GM12873 (cell line): ENCODE measurements around the gene MECP2.
"Not testable (repeated sequence)": the region's sequence is repeated elsewhere in the genome, so short reads cannot be mapped to it uniquely, and the experiment has no call there.

Experiments used
- TF ChIP-seq, protein P1 (sequence below): IDR thresholded peaks from 2 replicates; pipeline ENCODE4 v1.5.1; 2012; ENCODE audit warnings: low read depth, mild to moderate bottlenecking, moderate library complexity, low read length, control low read depth; ENCODE audit not compliant: insufficient read depth; ENCODE audit errors: missing control alignments

The MECP2 gene

DNA sequence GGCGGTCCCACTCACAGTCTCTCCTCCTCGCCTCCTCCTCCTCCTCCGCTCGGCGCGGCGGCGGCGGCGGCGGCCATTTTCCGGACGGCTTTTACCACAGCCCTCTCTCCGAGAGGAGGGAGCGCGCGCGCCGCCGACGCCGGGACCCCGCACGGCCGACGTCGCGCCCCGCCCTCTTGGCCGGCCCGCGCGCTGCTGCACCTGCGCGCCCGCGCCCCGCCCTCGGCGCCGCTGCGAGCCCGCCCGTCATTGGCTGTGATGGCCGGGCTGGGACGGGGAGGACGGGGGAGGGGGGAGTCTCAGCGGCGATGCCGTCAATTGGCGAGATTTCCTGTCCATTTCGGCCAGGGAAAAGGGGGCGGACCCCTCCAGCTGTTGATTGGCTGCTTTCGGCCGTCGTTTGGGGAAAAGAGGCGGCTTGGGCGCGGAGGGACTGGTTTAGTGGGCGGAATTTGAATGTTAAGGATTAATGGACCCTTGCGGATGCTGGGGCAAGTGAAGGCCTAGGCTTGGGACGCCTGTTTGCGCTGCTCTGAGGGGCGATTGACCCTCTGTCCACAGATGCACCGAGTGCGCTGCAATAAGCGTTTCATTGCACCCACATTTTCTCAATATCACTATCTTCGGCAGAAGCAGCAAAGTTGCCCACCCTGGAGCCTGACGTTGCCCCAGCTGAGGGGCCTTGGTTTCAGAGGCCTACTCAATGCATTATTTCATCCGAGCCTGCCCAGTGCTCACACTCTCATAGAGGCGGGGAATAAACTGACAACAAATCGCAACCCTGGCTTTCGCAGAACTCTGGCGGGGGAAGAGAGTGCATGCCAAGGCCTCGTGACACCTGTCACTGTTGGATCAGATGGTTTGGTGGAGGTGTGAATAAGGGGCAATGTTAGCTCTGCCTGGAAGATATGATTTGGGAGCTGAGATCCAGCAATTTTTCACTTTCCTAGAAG lies at the start of gene MECP2:
Gene MECP2 (minus strand): TSS at position 129 of the 953 bp plus-strand sequence.
- TF ChIP-seq, protein P1, sequence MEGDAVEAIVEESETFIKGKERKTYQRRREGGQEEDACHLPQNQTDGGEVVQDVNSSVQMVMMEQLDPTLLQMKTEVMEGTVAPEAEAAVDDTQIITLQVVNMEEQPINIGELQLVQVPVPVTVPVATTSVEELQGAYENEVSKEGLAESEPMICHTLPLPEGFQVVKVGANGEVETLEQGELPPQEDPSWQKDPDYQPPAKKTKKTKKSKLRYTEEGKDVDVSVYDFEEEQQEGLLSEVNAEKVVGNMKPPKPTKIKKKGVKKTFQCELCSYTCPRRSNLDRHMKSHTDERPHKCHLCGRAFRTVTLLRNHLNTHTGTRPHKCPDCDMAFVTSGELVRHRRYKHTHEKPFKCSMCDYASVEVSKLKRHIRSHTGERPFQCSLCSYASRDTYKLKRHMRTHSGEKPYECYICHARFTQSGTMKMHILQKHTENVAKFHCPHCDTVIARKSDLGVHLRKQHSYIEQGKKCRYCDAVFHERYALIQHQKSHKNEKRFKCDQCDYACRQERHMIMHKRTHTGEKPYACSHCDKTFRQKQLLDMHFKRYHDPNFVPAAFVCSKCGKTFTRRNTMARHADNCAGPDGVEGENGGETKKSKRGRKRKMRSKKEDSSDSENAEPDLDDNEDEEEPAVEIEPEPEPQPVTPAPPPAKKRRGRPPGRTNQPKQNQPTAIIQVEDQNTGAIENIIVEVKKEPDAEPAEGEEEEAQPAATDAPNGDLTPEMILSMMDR = no peak

- TF ChIP-seq, protein P1 = not testable (repeated sequence)
Measured at GRCh38 chrX:154144010-154144409, 46.5 kb upstream of the MECP2 start, which contains the start of gene OPN1LW. OPN1LW (plus strand) TSS chrX:154144243; CDS start chrX:154144284, 41 bp downstream.

DNA sequence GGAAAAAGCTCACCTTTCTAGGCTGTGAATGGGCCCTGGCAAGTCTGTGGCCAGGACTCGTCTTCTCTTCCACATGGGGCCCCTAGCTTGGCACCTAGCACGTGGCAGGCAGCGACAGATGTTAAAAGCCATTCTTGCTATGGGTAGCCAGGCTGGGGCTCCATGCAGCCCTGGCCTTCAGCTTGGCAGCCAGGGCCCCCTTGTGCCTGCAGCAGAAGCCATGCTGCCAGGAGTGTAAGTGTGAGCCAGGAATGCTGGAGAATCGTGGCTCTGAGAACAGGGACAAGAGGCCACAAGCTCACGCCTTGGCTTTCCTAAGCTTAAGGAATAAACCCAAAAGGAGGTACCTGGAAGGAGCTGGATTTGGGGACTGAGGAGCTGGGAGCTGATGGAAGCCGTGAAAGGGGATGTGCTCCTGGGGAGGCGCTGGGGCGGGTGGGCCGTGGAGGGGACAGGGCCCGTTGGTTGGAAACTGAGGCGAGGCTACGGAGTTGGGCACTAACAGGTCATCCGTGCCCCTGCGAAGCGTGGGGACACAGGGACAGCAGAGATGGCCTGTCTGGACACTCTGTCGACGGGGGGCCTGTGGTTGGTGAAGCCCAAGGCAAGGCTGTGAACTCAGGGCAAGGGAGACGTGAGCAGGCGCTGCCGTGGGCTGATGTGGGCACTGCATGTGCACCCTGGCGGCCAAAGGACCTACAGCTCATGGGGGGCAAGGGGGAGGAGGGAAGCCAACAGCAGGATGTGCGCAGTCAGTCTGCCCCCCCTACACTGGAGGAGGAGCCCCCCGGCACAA lies 45.6 kb upstream of the MECP2 start:
- TF ChIP-seq, protein P1 = no peak

DNA sequence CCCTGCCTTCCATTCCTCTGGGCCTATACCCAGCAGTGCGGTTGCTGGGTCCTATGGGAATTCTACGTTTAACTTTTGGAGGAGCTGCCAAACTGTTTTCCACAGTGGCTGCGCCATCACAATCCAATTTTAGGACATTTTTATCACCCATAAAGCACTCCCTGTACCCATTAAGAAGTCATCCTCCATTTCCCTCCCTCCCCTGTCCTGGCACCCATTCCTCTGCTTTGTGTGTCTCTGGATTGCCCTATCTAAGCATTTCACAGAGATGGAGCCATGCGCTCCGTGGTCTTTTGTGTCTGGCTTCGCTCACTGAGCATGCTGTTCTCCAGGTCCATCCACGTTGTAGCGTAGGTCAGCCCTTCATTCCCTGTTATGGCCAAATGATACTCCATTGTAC lies 44.9 kb upstream of the MECP2 start:
- TF ChIP-seq, protein P1 = no peak

DNA sequence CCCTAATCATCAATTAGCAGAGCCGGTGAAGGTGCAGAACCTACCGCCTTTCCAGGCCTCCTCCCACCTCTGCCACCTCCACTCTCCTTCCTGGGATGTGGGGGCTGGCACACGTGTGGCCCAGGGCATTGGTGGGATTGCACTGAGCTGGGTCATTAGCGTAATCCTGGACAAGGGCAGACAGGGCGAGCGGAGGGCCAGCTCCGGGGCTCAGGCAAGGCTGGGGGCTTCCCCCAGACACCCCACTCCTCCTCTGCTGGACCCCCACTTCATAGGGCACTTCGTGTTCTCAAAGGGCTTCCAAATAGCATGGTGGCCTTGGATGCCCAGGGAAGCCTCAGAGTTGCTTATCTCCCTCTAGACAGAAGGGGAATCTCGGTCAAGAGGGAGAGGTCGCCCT lies 43.2 kb upstream of the MECP2 start:
- TF ChIP-seq, protein P1 = no peak

DNA sequence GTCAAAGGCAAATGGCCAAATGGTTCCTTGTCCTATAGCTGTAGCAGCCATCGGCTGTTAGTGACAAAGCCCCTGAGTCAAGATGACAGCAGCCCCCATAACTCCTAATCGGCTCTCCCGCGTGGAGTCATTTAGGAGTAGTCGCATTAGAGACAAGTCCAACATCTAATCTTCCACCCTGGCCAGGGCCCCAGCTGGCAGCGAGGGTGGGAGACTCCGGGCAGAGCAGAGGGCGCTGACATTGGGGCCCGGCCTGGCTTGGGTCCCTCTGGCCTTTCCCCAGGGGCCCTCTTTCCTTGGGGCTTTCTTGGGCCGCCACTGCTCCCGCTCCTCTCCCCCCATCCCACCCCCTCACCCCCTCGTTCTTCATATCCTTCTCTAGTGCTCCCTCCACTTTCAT lies 42.7 kb upstream of the MECP2 start:
- TF ChIP-seq, protein P1 = no peak

DNA sequence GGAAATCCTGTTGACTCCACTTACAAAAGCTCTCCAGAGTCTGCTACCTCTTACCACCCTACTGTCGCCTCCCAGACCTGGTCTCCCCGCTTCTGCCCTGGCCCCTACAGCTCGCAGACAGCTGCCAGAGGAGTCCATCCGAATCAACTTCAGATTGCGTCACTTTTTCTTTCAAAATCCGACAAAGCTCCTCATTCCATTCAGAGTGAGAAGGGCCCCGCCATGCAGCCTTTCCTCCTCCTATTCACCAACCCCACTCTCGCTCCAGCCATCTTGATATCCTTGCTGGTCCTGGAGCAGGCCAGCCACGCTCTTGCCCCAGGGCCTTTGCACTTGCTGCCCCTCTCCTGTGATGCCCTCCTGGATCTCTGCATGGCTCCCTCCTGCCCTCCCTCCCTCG lies 41.3 kb upstream of the MECP2 start:
- TF ChIP-seq, protein P1 = no peak
